Measurements from ENCODE around the gene GLI1.
"Not testable (repeated sequence)": the region's sequence is repeated elsewhere in the genome, so short reads cannot be mapped to it uniquely, and the experiment has no call there.

GLI1 gene

DNA sequence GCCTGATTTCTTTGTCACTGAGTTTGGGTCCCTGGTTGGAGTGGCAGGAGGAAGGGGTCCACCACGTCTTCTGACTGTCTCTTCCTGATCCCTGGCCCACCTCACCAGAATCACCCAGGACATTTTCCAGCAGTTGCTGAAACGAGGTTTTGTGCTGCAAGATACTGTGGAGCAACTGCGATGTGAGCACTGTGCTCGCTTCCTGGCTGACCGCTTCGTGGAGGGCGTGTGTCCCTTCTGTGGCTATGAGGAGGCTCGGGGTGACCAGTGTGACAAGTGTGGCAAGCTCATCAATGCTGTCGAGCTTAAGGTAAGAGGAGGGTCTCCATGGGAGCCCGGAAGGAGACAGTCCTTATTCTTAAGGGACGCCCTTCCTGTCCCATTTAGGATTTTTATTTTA lies 40.6 kb downstream of the GLI1 start:
- DNase-seq, result no peak

DNA sequence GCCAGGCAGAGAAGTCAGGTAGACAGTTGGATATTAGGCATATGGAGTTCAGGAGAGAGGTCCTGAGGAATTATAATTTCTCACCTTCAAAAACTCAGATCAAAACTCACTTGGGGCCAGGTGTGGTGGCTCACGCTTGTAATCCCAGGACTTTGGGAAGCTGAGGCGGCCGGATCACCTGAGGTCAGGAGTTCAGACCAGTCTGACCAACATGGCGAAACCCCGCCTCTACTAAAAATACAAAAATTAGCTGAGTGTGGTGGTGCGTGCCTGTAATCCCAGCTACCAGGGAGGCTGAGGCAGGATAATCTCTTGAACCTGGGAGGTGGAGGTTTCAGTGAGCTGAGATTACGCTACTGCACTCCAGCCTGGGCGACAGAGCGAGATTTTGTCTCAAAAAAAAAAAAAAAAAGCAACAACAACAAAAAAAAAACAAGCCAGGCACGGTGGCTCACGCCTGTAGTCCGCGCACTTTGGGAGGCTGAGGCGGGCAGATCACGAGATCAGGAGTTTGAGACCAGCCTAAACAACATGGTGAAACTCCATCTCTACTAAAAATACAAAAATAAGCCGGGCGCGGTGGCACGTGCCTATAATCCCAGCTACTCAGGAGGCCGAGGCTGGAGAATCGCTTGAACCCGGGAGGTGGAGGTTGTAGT lies 42.9 kb downstream of the GLI1 start:
- not testable (repeated sequence) for DNase-seq

DNA sequence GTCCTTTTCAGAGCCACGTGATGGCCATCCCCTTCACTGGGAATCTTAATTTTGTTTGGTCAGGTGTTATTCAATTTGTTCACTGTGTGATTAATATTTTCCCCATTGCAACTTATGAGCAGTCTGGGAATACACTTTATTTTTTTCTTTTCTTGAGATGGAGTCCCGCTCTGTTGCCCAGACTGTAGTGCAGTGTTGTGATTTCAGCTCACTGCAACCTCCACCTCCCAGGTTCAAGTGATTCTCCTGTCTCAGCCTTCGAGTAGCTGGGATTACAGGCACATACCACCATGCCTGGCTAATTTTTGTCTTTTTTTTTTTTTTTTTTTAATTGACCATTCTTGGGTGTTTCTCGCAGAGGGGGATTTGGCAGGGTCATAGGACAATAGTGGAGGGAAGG lies 47.0 kb downstream of the GLI1 start:
- not testable (repeated sequence) for DNase-seq

DNA sequence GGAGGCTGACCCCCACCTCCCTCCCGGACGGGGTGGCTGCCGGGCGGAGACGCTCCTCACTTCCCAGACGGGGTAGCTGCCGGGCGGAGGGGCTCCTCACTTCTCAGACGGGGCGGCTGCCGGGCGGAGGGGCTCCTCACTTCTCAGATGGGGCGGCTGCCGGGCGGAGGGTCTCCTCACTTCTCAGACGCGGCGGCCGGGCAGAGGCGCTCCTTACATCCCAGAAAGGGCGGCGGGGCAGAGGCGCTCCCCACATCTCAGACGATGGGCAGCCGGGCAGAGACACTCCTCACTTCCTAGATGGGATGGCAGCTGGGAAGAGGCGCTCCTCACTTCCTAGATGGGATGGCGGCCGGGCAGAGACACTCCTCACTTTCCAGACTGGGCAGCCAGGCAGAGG lies 48.2 kb downstream of the GLI1 start:
- DNase-seq, result not testable (repeated sequence)

DNA sequence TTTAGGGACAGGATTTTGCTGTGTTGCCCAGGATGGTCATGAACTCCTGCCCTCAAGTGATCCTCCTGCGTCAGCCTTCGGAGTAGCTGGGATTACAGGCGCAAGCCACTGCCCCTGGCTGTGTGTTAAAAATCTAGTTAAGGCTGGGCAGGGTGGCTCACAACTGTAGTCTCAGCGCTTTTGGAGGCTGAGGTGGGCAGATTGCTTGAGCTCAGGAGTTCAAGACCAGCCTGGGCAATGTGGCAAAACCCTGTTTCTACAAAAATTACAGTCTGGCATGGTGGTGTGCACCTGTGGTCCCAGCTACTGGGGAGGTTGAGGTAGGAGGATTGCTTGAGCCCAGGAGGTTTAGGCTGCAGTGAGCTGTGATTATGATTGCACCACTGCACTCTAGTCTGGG lies 51.6 kb downstream of the GLI1 start:
- no peak for DNase-seq

DNA sequence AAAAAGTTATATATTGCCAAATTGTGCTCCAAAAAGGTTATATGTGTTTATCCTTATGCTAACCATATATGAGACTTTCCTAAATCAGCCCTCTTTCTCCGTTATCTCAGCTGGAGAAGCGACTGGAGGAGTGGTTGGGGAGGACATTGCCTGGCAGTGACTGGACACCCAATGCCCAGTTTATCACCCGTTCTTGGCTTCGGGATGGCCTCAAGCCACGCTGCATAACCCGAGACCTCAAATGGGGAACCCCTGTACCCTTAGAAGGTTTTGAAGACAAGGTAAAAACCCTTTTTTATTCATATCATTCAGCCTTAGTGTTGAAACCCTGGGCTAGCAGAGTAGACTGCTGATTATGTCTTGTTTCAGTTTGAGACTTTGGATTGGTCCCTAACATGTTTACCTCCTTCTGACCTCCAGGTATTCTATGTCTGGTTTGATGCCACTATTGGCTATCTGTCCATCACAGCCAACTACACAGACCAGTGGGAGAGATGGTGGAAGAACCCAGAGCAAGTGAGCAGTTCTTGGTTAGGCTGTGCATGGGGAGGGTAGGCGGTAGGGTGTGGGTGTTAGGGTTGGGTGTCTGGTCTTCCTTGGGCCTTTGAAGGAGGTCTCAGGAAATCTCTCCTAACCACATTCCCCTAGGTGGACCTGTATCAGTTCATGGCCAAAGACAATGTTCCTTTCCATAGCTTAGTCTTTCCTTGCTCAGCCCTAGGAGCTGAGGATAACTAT lies 52.2 kb downstream of the GLI1 start:
- no peak for DNase-seq

DNA sequence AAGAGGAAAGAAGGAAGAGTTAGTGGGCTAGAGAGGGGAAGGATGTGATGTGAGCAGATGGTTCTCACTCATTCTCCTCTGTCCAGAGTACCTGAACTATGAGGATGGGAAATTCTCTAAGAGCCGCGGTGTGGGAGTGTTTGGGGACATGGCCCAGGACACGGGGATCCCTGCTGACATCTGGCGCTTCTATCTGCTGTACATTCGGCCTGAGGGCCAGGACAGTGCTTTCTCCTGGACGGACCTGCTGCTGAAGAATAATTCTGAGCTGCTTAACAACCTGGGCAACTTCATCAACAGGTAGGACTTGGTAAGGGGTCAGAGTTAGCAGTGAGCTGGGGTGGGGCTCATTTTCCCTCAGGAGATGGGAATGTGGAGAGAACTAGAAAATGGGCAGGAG lies 53.1 kb downstream of the GLI1 start:
- no peak for DNase-seq

DNA sequence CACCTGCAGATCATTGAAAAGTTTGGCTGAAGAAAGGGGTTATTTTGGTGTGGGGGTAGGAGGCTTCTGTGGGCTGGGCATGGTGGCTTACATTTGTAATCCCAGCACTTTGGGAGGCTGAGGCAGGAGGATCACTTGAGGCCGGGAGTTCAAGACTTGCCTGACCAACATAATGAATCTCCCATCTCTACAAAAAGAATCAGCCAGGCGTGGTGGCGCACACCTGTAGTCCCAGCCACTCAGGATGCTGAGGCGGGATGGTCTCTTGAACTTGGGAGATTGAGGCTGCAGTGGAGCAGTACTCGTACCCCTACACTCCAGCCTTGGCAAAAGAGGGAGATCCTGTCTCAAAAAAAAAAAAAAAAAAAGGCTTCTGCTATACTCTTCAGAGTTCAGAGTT lies 53.7 kb downstream of the GLI1 start:
- DNase-seq, result no peak

DNA sequence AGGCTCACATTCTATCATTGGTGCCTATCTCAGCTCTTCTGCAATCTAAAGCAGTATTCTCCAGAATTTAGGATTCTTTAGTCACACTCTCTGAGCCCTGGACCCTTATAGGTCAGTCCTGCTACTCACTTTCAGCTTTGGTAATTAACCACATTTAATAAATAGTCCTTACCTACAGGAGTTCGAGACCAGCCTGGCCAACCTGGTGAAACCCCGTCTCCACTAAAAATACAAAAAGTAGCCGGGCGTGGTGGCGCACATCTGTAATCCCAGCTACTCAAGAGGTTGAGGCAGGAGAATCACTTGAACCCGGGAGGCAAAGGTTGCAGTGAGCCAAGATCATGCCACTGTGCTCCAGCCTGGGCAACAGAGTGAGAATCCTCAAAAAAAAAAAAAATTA lies 54.1 kb downstream of the GLI1 start:
- DNase-seq, result not testable (repeated sequence)

DNA sequence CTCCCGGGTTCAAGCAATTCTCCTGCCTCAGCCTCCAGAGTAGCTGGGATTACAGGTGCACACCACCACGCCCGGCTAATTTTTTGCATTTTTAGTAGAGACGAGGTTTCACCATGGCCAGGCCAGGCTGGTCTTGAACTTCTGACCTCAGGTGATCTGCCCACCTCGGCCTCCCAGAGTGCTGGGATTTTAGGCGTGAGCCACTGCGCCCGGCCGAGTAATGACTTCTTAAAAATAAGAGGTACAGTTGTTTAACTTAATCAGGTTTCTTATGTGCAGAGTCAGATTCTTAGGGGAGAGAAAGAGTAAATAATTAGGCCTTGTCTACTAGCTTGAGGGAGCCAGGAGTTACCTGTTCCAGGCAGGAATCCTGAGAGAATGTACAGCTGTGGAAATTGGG lies 54.7 kb downstream of the GLI1 start:
- DNase-seq, result not testable (repeated sequence)

DNA sequence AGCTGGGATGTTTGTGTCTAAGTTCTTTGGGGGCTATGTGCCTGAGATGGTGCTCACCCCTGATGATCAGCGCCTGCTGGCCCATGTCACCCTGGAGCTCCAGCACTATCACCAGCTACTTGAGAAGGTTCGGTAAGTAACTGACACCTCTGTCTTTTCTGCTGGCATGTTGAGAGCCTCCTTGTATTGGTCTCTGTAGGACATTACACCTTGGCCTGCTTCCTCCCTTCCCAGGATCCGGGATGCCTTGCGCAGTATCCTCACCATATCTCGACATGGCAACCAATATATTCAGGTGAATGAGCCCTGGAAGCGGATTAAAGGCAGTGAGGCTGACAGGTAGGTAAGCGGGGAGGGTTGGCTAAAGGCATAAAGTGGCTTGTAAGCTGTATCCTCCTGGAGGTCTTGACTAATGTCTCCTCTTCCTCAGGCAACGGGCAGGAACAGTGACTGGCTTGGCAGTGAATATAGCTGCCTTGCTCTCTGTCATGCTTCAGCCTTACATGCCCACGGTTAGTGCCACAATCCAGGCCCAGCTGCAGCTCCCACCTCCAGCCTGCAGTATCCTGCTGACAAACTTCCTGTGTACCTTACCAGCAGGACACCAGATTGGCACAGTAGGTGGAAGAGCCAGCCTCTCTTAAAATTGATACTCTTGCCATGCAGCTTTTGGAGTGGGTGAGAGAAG lies 55.3 kb downstream of the GLI1 start:
- DNase-seq, result peak; percentile 66 to 89

DNA sequence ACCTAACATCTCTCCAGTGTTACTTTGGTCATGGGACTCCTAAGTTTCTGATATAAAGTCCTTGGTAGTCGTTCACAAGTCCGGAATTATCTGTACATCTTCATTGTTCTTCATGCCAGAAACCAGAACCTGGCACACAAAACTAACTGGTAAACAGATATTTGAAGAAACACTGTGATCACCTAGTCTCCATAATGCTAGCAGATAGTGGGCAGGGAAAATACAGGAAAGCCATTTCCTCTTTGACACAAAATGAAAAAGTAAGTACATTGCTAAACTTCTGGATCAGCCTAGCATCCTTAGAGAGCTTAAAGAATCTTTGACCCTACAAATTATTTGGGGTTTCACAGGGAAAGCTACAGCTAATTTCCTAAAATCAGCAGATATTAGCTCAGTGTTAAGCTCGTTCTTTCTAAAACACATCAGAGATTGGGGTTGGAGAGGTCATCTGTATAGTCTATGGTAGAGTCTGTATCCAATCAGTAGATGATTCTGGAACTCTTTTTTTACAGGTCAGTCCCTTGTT lies 55.9 kb downstream of the GLI1 start:
- DNase-seq, result no peak

DNA sequence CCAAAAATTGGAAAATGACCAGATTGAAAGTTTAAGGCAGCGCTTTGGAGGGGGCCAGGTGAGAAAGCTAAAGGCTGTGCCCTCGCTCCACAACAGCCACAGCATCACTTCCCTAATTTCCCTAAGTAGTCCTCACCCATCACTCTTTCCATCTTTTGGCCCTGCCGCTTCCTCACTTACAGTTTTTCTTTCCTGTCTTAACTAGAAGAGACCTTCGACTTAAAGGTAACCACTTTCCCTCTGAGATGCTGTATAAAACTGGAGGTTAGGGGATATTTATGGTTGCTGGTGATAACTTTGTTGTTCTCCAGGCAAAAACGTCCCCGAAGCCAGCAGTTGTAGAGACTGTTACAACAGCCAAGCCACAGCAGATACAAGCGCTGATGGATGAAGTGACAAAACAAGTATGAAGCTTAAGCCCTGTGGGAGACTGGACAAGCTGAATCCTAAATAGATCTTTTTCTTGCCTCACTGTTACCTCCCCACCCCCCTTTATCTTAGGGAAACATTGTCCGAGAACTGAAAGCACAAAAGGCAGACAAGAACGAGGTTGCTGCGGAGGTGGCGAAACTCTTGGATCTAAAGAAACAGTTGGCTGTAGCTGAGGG lies 56.5 kb downstream of the GLI1 start:
- DNase-seq, result no peak

DNA sequence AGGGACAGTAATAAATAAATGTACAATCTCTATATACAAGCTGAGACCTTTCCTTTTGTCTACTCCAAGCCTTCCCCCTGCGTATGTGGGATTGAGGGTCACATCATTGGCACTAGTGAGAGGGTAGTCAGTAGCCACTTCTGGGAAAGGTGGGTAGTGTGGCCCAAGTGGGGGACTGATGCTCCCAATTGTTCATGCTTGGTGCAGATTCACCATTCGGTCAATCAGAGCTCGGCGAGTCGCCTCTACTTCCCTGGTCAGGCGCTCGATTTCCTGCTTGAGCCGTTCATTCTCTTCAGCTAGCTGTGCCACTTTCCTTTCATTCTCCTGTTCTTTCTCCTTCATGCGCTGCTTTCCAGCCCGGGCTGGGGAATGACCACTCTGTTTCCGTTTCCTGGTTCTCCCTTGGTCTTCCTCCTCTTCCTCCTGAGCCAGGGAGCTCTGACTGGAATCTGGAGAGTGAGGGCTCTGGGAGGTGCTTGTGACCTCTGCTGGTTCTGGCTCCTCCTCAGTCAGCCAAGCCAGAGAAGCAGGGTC lies 57.1 kb downstream of the GLI1 start:
- DNase-seq, result no peak

DNA sequence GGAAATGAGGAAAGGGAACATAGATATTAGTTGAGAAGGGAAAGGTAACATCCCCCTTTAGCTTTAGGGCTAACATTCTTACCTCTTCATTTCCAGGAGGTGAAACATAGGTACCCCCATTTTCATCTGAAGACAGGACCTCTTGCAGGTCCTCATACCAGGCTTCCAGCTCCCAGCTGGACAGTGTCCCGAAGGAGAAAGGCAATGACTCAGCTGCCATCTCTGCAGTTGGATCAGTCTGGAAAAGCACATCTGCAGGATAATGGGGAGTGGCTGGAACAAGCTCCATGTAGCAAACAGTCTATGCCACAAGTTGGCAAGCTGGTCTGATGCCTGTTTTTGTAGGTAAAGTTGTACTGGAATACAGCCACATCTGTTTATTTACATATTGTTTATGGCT lies 57.6 kb downstream of the GLI1 start:
- no peak for DNase-seq

DNA sequence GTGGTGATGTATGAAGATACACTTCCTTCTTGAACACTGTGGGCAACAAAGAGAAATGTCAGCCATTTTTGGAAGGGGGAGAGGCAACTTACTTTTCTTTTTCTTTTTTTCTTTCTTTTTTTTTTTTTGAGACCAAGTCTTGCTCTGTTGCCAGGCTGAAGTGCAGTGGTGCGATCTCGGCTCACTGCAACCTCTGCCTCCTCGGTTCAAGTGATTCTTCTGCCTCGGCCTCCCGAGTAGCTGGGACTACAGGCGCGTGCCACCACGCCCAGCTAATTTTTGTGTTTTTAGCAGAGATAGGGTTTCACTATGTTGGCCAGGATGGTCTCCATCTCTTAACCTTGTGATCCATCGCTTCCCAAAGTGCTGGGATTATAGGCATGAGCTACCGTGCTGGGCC lies 58.1 kb downstream of the GLI1 start:
- not testable (repeated sequence) for DNase-seq

DNA sequence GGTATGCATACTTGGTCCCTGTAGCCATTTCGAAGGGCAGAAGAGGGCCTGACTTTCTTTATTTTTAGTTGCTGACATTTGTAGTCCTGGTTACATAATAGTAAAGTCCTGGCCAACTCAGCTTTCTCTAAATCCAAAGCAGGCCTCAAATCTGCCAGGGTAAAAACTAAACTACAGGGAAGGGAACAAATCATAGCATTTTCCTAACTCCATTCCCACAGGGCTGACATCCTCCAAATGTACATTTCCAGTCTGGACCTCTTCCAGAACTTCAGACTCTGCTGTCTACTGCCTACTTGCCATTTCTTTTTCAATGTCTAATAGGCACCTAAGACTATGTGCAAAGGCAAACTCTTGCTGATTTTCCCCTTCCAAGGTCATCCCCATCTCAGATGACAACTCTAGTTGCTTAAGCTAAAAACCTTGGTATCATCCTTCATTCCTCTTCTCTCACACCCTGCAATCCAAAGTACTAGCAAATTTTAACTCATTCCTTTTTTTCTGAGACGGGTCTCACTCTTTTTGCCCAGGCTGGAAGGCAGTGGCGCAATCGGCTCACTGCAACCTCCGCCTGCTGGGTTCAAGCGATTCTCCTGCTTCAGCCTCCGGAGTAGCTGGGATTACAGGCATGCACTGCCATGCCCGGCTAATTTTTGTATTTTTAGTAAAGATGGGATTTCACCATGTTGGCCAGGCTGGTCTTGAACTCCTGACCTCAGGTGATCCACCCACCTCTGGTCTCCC lies 58.8 kb downstream of the GLI1 start:
- no peak for DNase-seq

DNA sequence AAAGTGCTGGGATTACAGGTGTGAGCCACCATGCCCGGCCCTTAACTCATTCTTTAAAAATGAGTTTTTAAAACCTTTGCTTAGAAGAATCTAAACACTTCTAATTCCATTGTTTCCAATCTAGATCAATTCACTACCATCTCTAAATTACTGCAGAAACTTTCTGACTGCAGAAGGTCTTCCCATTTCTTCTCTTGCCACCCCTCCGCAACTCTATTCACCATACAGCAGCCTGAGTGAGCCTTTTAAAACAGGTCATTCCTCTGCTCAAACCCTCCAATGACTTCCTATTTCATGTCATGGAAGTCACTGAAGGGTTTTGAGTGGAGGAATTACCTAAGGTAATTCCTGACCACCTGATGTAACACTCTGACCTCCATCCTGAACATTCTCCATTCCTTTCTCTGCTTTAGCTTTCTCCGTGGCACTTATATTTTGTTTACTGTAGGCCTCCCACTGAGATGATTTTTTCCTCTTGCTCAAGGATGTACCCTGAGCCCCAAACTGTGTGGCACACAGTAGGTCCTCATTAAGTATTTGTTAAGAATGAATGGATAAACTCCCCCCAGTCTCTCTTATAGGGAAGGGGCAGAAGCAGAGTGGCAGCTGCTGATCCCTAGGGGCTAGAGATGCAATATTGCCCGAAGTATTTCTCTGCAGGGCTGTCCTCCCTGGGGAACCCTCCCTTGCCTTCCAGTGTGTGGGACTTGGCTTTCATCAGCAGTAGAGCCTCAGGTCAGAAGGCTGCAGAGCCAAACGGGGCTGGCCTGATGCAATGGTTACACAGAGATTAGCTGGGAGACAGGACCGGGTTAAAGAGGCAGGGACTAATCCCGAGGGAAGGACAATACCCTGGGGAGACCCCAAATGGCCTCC lies 59.6 kb downstream of the GLI1 start:
- no peak for DNase-seq

DNA sequence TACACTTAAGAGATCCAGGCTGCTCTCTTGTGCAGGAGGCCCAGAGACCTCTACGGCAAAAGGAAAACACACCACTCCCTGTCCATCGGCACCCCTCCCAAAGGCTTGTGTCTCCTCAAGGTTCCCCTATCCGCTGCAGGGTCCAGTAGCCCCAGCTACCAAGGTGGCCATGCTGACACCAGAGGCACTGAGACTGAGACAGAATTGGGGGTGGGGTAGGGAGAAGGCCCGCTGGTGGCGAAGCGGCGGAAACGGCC lies 60.1 kb downstream of the GLI1 start:
- no peak for DNase-seq

DNA sequence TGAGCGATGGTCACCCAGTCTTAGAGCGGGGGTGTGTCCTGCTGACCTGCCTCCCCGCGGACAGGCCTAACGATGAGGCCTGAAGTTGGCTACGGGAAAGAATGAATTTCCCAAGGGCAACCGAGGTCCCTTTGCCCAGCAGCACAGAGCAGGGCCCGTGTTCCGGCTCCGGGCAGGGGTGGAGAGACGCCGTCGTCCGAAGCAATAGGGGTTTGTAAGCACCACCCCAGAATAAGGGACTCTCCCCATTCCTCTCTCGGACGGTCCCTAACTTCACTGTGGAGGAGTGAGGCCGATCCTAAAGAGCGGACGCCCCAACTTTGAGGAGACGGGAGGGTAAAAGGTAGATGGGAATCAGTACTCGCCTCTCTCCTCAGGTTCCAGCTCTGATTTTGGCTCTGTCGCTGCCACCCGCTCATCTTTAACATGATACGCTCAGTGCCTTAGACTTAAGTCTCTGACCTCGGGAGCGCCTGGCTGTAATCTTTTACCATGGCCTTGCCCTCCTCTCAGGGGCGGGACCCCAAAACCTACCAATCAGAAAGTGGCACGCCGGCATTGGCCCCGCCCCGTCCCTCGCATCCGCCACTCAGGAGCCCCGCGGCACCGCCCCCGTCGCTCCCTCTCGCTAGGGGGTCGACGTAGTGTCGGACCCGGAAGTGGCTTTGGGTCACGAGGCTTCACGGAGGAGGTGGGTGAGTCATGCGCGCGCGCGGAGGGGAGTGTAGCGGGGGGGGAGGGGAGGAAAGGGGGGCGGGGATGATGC lies 60.7 kb downstream of the GLI1 start, which contains the start of gene DDIT3:
TSS of gene DDIT3 (minus strand) at position 462 of the 766 bp plus-strand sequence. CDS start 3,108 bp downstream, outside the sequence.
- peak; percentile 97 to 98 for DNase-seq

DNA sequence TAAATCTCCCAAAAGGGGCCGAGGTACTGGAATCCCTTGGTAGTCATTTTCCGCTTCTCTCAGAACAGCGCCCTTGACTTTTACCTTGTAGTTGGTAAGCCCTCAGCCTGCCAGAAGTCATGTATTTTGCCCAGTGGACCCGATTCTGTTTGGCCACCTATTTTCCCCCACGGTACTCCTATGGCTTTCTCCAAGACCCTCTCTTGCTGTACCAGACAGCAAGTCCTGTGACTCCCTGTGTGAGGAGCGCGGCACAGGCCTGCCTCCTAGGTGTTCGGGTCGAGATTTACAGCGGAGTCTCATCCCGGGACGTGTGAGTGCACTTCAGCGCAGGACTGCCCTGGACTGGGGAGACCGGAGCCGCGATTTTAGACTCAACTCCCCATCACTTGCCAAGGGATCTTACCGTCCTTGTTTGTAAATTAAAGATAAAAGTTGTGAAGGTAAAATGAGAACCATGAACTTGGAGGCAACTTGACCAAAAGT lies 62.0 kb downstream of the GLI1 start:
- no peak for DNase-seq
